Brain pericyte (primary cell): ENCODE results near the gene CCDC97.
A peak's percentile ranks its signal among the peaks of the same experiment; 100 is the strongest.

Experiments used
- DNase-seq: peaks from one replicate; pipeline ENCODE4 v3.0.0-alpha.2; 2012; ENCODE audit warnings: low read depth, low spot score

CCDC97 gene

DNA sequence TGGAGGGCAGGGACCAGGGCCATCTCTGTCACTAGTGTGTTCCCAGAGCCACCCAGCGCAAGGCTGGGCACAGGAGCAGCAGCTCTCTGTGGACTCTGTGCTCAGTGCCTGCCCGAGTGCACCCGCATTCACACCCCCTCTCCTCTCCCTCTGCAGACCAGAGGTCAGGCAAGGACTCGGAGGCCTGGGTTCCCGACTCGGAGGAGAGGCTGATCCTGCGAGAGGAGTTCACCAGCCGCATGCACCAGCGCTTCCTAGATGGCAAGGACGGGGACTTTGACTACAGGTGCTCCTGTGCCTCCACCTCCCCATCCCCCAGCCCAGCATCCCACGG, 10.2 kb downstream of the CCDC97 start:
- no peak for DNase-seq

GRCh38 chr19:41320568-41320967, 10.6 kb downstream of the CCDC97 start:
- no peak for DNase-seq

DNA sequence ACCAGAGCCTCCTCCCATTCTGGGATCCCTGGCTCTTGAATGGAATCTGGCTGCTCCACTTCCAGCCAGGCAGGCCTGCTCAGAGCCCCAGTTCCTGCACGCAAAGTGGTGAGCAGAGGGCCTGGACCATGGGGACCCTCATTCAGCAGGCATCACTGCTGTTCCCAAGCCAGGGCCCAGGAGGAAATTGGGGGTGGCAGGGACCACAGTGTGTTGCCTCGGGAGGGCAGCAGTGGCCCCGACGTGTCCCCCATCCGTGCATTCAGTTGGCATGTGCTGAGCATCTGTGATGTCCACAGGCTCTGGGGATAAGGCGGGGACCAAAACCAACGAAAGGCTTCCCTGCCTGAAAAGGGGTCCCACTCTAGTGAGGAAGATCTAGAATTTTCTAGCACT, 11.2 kb downstream of the CCDC97 start:
- no peak for DNase-seq

DNA sequence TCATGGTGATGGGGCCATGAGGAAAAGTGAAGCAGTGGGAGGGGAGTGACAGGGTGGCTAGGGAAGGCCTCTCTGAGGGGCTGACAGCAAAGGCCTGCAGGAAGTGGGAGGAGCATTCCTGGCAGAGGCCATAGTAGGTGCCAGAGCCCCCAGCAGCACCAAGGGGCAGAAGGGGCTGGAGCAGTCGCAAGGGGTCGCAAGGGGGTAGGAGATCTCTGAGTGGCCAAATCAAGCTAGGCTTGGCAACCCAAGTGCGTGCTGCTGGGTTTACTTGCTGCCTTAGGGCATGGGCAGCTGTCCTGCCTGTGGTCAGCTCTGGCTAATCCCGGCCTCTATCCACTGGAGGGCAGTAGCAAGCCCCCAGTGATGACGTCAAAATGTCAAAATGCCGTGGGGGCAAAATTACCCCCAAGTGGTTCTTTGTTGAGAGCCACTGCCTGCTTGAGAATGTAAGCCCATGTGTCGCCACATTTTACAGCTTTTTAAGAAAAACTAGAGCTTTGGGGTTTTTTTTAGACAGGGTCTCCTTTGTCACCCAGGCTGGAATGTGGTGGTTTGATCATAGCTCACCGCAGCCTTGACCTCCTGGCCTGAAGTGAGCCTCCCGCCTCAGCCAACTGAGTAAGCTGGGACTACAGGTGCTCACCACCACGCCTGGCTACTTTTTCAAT, 11.8 kb downstream of the CCDC97 start:
- DNase-seq: no peak

DNA sequence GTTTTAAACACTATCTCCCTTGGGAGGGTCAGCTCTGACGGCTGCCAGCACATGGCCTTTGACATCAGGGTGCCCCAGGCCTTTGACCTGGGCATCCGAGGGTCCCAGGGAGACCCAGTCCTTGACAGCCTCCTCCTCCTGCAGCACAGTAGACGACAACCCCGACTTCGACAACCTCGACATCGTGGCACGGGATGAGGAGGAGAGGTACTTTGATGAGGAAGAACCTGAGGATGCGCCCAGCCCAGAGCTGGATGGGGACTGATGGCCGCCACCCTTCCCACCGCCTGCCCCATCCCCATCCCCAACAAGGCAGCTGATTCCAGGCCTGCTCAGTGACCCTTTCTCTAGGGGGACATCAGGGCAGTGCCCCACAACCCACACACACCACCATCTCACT, 12.5 kb downstream of the CCDC97 start:
- DNase-seq: no peak

DNA sequence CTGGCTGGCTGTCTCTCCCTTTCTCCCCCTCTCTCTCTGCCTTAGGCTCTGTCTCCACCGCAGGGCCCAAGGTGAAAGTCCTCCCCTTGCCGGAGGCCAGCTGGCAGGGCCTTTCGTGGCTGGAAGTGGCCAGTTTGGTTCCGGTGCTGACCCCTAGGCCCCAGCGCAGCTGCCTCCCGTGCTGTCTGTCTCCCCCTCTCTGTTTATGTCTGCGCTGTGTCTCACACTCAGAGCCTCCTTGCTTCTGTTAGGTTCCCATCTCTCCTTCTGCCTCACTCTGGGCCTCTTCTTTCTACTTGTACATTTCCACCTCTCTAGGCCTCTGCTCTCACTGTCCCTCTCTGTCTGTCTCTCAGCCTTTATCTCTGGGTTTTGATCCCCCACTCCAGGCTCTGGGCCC, 13.1 kb downstream of the CCDC97 start:
- no peak for DNase-seq

- peak; percentile 99 for DNase-seq
Observed at GRCh38 chr19:41323430-41324125, 13.6 kb downstream of the CCDC97 start.

- no peak for DNase-seq
Observed at GRCh38 chr19:41324231-41324702, 14.3 kb downstream of the CCDC97 start.

DNA sequence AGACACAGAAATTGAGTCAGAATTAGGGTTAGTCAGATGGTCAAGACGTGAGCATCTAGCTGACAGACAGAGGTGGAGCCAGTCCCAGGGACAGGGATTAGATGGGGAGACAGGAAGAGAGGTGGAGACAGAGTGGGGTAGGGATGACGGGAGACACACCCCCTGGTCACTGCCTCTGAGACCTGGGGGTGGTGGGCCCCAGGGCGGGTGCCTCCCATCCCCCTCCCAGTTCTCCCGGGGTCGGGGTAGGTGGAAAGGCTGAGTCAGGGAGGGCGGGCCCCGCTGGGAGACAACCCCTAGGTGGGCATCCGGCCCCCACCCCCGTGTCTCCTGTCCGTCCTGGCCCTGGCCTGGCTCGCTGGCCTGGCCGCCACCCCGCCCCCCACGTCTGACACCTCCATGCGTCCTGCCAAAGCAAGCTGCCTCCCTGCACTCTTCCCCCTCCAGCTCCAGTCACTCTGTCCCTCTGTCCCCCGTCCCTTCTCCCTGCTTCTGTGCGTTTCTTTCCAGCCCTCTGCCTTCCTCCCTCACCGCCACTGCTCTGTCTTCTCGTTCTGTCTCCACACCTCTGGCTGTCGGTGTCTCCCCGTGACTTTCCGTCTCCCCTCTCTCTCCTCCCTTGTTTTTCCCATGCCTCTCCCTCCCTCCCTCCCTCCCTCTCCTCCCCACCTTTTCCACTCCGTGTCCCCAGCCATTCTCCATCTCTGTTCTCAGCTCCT, 15.1 kb downstream of the CCDC97 start:
- no peak for DNase-seq

GRCh38 chr19:41325640-41325946, 15.6 kb downstream of the CCDC97 start:
- DNase-seq: no peak

DNA sequence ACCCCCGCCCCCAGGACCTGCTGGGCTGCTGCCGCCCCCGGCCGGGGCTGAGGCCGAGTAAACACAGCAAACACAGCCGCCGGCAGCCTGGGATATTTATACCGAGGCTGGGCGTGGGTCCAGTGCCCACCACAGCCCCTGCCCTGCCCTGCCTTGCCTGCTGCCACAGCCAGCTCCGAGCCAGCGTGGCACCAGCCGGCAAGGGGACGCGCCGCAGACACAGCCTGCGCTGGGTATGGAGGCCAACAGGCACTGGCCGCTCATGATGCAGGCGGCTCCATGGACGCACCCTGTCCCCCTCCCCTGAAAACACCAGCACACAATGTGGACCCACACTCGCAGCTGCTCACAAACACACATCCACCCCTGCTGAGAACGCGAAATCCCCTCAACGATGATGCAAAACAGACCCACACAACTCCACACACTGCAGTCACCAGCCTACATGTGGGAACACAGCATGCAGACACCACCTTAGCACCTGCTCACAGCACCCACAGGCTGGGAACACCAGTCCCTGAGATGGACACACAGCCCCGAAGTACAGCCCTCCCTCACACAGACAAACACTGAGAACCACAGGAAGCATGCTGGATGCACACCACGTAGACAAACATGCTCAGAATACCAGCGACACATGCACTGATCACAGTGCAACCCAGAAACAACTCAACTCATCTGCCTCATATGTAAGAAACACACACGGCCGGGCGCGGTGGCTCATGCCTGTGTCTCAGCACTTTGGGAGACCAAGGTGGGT, 16.2 kb downstream of the CCDC97 start:
- DNase-seq: peak; percentile 89

GRCh38 chr19:41327076-41327575, 17.2 kb downstream of the CCDC97 start:
- no peak for DNase-seq

DNA sequence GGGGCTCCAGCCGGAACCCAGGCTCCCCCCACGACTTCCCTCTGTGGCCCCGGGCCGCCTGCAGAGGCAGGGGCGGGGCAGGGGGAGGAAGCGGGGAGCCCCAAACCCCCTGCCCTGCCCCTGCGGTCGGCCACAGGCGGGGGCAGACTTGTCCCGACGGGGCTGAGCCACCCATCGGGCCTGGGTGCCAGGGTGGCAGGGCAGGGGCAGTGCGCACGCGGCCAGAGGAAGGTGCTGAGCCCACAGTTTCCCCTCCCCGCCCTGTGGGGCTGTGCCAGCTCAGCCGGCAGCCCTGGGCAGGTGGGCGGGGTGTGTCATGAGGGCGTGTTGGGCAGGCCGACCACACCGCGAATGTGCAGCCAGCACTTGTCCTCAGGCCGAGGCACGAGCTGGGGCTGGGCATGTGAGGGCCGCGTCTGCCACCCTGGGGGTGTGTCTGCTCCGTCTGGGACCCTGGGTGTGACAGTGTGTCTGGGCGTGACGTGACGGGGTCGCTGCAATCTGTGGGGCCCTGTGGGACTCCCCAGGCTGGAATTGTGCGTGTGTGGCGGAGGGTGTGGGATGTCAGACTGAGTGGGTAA, 17.7 kb downstream of the CCDC97 start:
- no peak for DNase-seq

- DNase-seq: no peak
Observed at GRCh38 chr19:41328157-41328841, 18.3 kb downstream of the CCDC97 start.

DNA sequence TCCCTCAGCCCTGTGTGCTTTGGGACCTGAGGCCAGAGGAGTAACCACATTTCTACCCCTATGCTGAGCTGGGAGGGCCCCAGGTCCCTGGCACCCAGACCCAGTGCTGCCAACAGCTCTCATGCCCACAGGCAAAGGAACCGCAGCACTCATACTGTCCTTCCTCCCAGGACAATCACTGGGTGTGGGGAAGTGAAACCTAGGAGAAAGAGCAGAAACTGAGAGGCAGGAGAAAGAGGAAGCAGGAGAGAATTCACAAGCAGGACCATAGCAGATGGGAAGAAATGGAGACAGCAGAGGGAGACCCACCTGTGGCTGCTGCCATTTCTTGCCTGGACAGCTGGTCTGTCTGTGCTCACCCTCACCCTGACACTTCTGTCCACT, 18.9 kb downstream of the CCDC97 start:
- DNase-seq: no peak

DNA sequence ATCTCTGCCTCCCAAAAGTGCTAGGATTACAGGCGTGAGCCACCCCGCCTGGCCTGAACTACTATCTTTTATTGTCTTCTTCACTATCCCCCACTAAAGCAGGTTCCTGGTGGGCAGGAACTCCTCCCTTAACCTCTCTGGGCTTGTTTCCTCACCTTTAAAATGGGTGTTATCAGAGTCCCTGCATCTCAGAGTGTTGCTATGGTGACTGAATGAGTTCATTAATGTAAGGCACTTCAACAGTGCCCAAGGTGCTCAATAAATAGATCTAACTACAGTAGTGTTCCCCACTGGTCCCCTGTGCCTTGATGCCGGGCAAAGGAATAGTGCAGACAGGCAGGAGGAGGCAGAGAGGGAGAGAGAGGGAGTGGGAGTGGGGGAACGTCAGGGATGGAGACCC, 20.5 kb downstream of the CCDC97 start:
- DNase-seq: no peak

DNA sequence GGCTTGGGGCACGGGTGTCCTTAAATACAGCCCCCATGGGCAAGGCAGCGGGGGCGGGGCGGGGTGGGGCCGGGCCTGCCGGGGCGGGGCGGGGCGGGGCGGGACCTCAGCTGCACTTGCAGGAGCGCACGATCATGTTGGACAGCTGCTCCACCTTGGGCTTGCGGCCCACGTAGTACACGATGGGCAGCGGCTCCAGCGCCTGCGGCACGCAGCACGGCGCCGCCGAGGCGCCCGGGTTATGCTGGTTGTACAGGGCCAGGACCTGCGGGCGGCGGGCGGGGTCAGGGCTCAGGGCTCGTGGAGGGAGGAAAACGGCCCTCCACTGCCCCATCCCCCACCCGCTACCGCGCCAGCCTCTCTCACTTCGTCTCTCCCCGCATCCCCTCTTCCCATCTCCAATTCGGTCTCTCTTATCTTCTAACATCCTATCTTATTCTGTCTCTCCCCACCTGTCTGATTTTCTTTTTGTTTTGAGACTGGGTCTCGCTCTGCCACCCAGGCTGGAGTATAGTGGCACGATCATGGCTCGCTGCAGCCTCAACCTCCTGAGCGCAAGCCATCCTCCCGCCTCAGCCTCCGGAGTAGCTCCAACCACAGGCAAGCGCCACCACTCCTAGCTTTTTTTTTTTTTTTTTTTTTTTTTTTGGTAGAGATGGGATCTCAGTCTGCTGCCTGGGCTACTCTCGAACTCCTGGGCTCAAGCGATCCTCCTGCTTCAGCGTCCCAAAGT, 21.1 kb downstream of the CCDC97 start:
- no peak for DNase-seq

GRCh38 chr19:41332000-41332399, 22.0 kb downstream of the CCDC97 start:
- DNase-seq: no peak

- DNase-seq: no peak
Observed at GRCh38 chr19:41332468-41332867, 22.5 kb downstream of the CCDC97 start.

- no peak for DNase-seq
Observed at GRCh38 chr19:41334793-41335192, 24.8 kb downstream of the CCDC97 start.

DNA sequence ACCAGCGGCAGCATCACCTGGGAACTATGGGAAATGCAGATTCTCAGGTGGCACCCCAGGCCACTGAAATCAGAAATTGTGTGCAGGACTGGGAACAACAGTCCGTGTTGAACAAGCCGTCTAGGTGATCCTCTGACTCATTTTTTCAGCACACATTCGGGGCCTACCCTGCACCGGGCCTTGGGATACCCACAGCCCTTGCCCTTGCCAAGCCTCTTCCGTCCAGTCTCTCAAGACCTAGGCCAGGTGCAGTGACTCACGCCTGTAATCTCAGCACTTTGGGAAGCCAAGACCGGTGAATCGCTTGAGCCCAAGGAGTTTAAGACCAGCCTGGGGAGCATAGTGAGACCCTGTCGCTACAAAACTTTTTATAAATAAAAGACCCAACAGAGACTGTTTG, 25.5 kb downstream of the CCDC97 start:
- DNase-seq: no peak
